Measurements from ENCODE around the gene SLC24A3. TPM values are rescaled to one million over a fixed set of nuclear protein-coding genes. Genes with fewer than 3 reads are reported as not detected.
"Not testable (repeated sequence)": the region's sequence is repeated elsewhere in the genome, so short reads cannot be mapped to it uniquely, and the experiment has no call there.

Gene SLC24A3
- total RNA-seq, 4 donors from 2014 or later = 1.6 to 38.8 (median 3.7) TPM

- peaks cover 0 to 18% (median 0%) of the 10 kb centered on the region in 4 donors for H3K4me1 ChIP-seq
- TF ChIP-seq CTCF (IDR thresholded peaks at IDR 0.05) (no peak), POLR2A (IDR thresholded peaks at IDR 0.05) (no peak)
- H3K27ac ChIP-seq = no peak overlapping the region
- H3K4me3 ChIP-seq = no peak overlapping the region
- H3K27me3 ChIP-seq = no peaks in the 10 kb centered on the region
- peaks cover 0 to 2% (median 0%) of the 10 kb centered on the region in 4 donors for H3K9me3 ChIP-seq
- H3K36me3 ChIP-seq = no peaks in the 10 kb centered on the region
- DNase-seq = no peak
Measured at GRCh38 chr20:19747903-19748302, 535.5 kb downstream of the SLC24A3 start.

GRCh38 chr20:19748681-19749080, 536.2 kb downstream of the SLC24A3 start:
- peaks cover 0 to 18% (median 0%) of the 10 kb centered on the region in 4 donors for H3K4me1 ChIP-seq
- H3K4me3 ChIP-seq = no peak overlapping the region
- no peak overlapping the region for H3K27ac ChIP-seq
- peaks cover 0 to 2% (median 0%) of the 10 kb centered on the region in 4 donors for H3K9me3 ChIP-seq
- H3K27me3 ChIP-seq = no peaks in the 10 kb centered on the region
- DNase-seq = no peak
- TF ChIP-seq CTCF (IDR thresholded peaks at IDR 0.05) = no peak
- TF ChIP-seq POLR2A (IDR thresholded peaks at IDR 0.05) = no peak
- H3K36me3 ChIP-seq = no peaks in the 10 kb centered on the region

GRCh38 chr20:19749618-19750071, 537.2 kb downstream of the SLC24A3 start:
- Histone ChIP-seq H3K4me3 (no peak overlapping the region), H3K4me1 (peaks cover 0 to 18% (median 0%) of the 10 kb centered on the region in 4 donors), H3K27ac (no peak overlapping the region), H3K36me3 (no peaks in the 10 kb centered on the region), H3K27me3 (no peaks in the 10 kb centered on the region), H3K9me3 (peaks cover 0 to 2% (median 0%) of the 10 kb centered on the region in 4 donors)
- no peak for DNase-seq
- TF ChIP-seq CTCF (IDR thresholded peaks at IDR 0.05) (no peak), POLR2A (IDR thresholded peaks at IDR 0.05) (no peak)

- no peak overlapping the region for H3K4me3 ChIP-seq
- no peak for DNase-seq
- H3K4me1 ChIP-seq = peaks cover 0 to 18% (median 0%) of the 10 kb centered on the region in 4 donors
- H3K36me3 ChIP-seq = no peaks in the 10 kb centered on the region
- TF ChIP-seq CTCF (IDR thresholded peaks at IDR 0.05) = no peak
- no peak for TF ChIP-seq POLR2A (IDR thresholded peaks at IDR 0.05)
- H3K9me3 ChIP-seq = peaks cover 0 to 2% (median 0%) of the 10 kb centered on the region in 4 donors
- H3K27ac ChIP-seq = peak overlapping the region in 3 of 4 donors; percentile 45 to 87 (median 74)
- H3K27me3 ChIP-seq = no peaks in the 10 kb centered on the region
Measured at GRCh38 chr20:19750101-19750606, 537.7 kb downstream of the SLC24A3 start.

GRCh38 chr20:19750907-19751636, 538.6 kb downstream of the SLC24A3 start:
- Histone ChIP-seq H3K27ac (peak overlapping the region in 3 of 4 donors; percentile 58 to 87 (median 74)), H3K4me1 (peaks cover 0 to 18% (median 0%) of the 10 kb centered on the region in 4 donors), H3K27me3 (no peaks in the 10 kb centered on the region), H3K36me3 (no peaks in the 10 kb centered on the region), H3K4me3 (peak overlapping the region in 1 of 4 donors; percentile 20), H3K9me3 (no peaks in the 10 kb centered on the region)
- TF ChIP-seq CTCF (IDR thresholded peaks at IDR 0.05) = no peak
- TF ChIP-seq POLR2A (IDR thresholded peaks at IDR 0.05) = peak in 1 of 2 donors; percentile 14
- no peak for DNase-seq

GRCh38 chr20:19754201-19754600, 541.8 kb downstream of the SLC24A3 start:
- H3K27me3 ChIP-seq, H3K36me3 ChIP-seq, H3K9me3 ChIP-seq, DNase-seq, H3K4me3 ChIP-seq: not testable (repeated sequence)
- H3K4me1 ChIP-seq = peaks cover 0 to 15% (median 0%) of the 10 kb centered on the region in 4 donors
- H3K27ac ChIP-seq = peak overlapping the region in 1 of 4 donors; percentile 39
